Smooth muscle cell (in vitro differentiated cells): ENCODE measurements around the gene HOXB9. TPM values are rescaled to one million over a fixed set of nuclear protein-coding genes. Genes with fewer than 3 reads are reported as not detected.

ENCODE experiments used
- DNase-seq: peaks from one replicate; lab custom pipeline; 2025; ENCODE audit not compliant: unreplicated experiment; lab: John Stamatoyannopoulos, UW
- H2AFZ ChIP-seq: fragments of 200-600 bp; sonication (generic); 2 replicates; pipeline ENCODE4 v1.6.0; 2016; ENCODE audit warnings: antibody characterized with exemption, low read depth, mild to moderate bottlenecking
- H3F3A ChIP-seq: fragments of 200-600 bp; sonication (generic); 2 replicates; pipeline ENCODE4 v1.6.0; 2017; ENCODE audit warnings: antibody characterized with exemption, low read depth
- H3K27ac ChIP-seq: fragments of 200-600 bp; sonication (generic); 2 replicates; pipeline ENCODE4 v1.5.1; 2016; ENCODE audit warnings: low read depth, mild to moderate bottlenecking
- H3K27me3 ChIP-seq: fragments of 200-600 bp; sonication (generic); 2 replicates; pipeline ENCODE4 v1.6.1; 2016; ENCODE audit warnings: low read depth, mild to moderate bottlenecking
- H3K36me3 ChIP-seq: fragments of 200-600 bp; sonication (generic); 2 replicates; pipeline ENCODE4 v1.5.1; 2016; ENCODE audit warnings: low read depth
- H3K4me1 ChIP-seq: fragments of 200-600 bp; sonication (generic); 2 replicates; pipeline ENCODE4 v1.5.1; 2016; ENCODE audit warnings: low read depth
- H3K4me2 ChIP-seq: fragments of 200-600 bp; sonication (generic); 2 replicates; pipeline ENCODE4 v1.6.0; 2016; ENCODE audit warnings: mild to moderate bottlenecking
- H3K4me3 ChIP-seq: fragments of 200-600 bp; sonication (generic); 2 replicates; pipeline ENCODE4 v1.5.1; 2016; ENCODE audit warnings: mild to moderate bottlenecking
- H3K79me2 ChIP-seq: fragments of 200-600 bp; sonication (generic); 2 replicates; pipeline ENCODE4 v1.6.0; 2016; ENCODE audit warnings: low read depth, mild to moderate bottlenecking
- H3K9ac ChIP-seq: fragments of 200-600 bp; sonication (generic); 2 replicates; pipeline ENCODE4 v1.6.0; 2016; ENCODE audit warnings: low read depth
- H3K9me3 ChIP-seq: fragments of 200-600 bp; sonication (generic); replicated peaks from 2 replicates; pipeline ENCODE4 v1.5.1; 2016; ENCODE audit warnings: low read depth
- H4K20me1 ChIP-seq: fragments of 200-600 bp; sonication (generic); 2 replicates; pipeline ENCODE4 v1.6.0; 2016; ENCODE audit warnings: low read depth
- WGBS: methylation state at CpG from one replicate; pipeline ENCODE4 v1.1.7; 2016; ENCODE audit warnings: low lambda C conversion rate; 5-methylcytosine and 5-hydroxymethylcytosine counted together
- polyA plus RNA-seq: library from polyadenylated mRNA; unstranded; fragments of >200 nt; fragmentation: Nextera tagmentation; extraction: Ambion mirVana; gene quantifications from 2 replicates; pipeline ENCODE4 v1.2.1, GENCODE V29; 2016
- total RNA-seq: library from RNA; depleted of rRNA; stranded (reverse); fragments of >200 nt; gene quantifications from 2 replicates; pipeline ENCODE4 v1.2.3, GENCODE V29; 2014
- TF ChIP-seq, protein P1 (sequence below): fragments of 200-600 bp; sonication (generic); IDR thresholded peaks from 2 replicates; pipeline ENCODE4 v1.5.1; 2017; ENCODE audit warnings: borderline replicate concordance, mild to moderate bottlenecking, antibody characterized with exemption; ENCODE audit not compliant: insufficient read depth, poor library complexity, severe bottlenecking

HOXB9 gene
- total and polyA plus RNA-seq, 2 experiments from 2014 or later = 13.8 to 24.3 TPM

- Histone ChIP-seq H3K27me3 (no peaks in the 10 kb centered on the region), H4K20me1 (peaks cover 2% of the 10 kb centered on the region), H3K4me1 (peaks cover 7% of the 10 kb centered on the region), H3F3A (peaks cover 5% of the 10 kb centered on the region), H3K36me3 (no peaks in the 10 kb centered on the region), H2AFZ (no peak overlapping the region), H3K9ac (no peak overlapping the region), H3K4me2 (peak overlapping the region; percentile 98), H3K27ac (peak overlapping the region; percentile 79), H3K9me3 (no peaks in the 10 kb centered on the region), H3K79me2 (peaks cover 71% of the 10 kb centered on the region), H3K4me3 (peak overlapping the region; percentile 69)
- TF ChIP-seq, protein P1, sequence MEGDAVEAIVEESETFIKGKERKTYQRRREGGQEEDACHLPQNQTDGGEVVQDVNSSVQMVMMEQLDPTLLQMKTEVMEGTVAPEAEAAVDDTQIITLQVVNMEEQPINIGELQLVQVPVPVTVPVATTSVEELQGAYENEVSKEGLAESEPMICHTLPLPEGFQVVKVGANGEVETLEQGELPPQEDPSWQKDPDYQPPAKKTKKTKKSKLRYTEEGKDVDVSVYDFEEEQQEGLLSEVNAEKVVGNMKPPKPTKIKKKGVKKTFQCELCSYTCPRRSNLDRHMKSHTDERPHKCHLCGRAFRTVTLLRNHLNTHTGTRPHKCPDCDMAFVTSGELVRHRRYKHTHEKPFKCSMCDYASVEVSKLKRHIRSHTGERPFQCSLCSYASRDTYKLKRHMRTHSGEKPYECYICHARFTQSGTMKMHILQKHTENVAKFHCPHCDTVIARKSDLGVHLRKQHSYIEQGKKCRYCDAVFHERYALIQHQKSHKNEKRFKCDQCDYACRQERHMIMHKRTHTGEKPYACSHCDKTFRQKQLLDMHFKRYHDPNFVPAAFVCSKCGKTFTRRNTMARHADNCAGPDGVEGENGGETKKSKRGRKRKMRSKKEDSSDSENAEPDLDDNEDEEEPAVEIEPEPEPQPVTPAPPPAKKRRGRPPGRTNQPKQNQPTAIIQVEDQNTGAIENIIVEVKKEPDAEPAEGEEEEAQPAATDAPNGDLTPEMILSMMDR = no peak
- 84% methylated on average over 1 of the region's 1 CpG for WGBS
- no peak for DNase-seq
Observed at GRCh38 chr17:48608494-48608834, 17.7 kb downstream of the HOXB9 start.

DNA sequence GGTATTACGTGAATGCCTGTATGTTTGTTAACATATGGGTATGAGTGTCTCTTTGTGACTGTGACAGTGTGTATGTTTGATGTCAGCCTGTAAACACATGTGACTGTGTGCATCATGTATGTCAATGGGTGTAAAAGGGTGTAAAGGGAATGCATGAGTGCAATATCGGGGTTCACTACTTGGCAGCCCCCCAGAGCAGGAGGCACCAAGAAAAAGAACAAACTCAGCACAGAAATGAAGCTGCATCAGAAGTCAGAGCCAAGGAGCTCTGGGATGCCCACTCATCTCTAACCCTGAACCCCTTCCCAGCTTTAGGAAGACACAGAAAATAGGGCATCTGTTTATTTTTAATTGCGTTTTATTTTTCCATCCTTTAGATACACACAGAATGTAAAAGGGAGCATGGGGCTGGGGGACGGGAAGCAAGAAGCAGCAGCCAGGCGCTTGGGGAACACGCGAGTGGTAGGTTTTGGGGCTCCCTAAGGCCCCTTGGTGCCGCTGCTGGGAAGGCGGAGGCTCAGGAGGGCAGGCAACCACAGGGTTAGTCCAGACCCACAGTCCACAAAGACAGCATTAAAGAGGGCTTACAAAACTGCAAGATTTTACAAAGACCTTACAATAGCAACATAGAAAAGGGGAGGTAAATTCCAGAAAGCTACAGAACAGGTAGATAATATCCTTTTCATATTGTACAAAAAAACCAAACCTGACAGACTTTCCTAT lies 19.1 kb downstream of the HOXB9 start:
- Histone ChIP-seq H4K20me1 (peaks cover 16% of the 10 kb centered on the region), H3K36me3 (no peaks in the 10 kb centered on the region), H3K27me3 (peaks cover 3% of the 10 kb centered on the region), H3K4me1 (peaks cover 3% of the 10 kb centered on the region), H3K79me2 (peaks cover 73% of the 10 kb centered on the region), H3K4me3 (peak overlapping the region; percentile 22), H3K4me2 (peak overlapping the region; percentile 98), H3F3A (peaks cover 11% of the 10 kb centered on the region), H3K27ac (peak overlapping the region; percentile 54), H2AFZ (no peak overlapping the region), H3K9ac (no peak overlapping the region), H3K9me3 (no peaks in the 10 kb centered on the region)
- 69% methylated on average over 9 of the region's 9 CpGs for WGBS
- no peak for DNase-seq
- TF ChIP-seq, protein P1 = no peak

DNA sequence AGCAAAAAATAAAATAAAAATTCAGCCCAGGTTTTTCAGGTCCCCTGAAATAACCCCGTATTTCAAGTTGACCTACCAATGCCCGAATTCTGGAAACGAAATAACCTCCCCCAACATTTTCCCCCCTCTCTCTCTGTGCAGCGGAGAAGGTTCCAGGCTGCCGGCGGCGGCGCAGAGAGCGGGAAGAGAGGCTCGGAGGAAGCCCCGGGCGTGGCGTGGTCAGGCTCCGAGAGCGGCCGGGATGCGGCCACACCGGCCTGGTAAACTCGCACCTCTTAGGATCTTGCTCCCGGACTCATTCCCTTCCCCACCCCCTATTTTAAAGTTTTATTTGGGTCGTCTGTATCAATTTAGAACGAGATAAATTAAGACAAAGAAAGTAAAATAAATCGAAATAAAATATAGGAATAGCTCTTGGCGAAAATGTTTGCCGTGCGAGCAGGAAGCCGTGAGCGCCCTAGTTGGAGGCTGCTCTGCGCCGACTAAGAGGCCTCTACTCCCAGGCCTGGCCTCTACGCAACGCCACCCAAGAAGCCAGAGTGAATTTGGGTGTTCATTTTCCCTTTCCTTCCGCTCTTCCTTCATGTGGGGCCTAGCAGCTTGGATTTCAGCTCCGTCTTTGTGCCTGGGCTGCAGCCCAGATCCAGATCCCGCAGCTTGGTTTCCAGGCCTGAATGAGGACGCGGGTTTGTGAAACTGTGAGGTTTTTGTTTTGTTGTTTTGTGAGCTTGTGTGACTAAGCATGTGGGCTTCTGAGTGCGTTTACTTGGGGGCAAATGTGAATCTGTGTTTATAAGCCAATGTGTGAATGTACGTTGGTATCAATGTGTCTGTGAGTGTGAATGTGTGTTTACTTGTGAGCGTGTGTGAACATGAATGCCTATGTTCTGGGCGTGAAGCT lies 19.9 kb downstream of the HOXB9 start:
- no peaks in the 10 kb centered on the region for H3K9me3 ChIP-seq
- 30% methylated on average over 41 of the region's 41 CpGs for WGBS
- no peaks in the 10 kb centered on the region for H3K36me3 ChIP-seq
- H3K27ac ChIP-seq = peak overlapping the region; percentile 54
- peak overlapping the region; percentile 32 for H2AFZ ChIP-seq
- peak overlapping the region; percentile 41 for H3K9ac ChIP-seq
- H3K4me1 ChIP-seq = peaks cover 1% of the 10 kb centered on the region
- DNase-seq = no peak
- peaks cover 19% of the 10 kb centered on the region for H3F3A ChIP-seq
- TF ChIP-seq, protein P1 = no peak
- H4K20me1 ChIP-seq = peaks cover 24% of the 10 kb centered on the region
- H3K79me2 ChIP-seq = peaks cover 76% of the 10 kb centered on the region
- peaks cover 7% of the 10 kb centered on the region for H3K27me3 ChIP-seq
- peak overlapping the region; percentile 66 for H3K4me3 ChIP-seq
- peak overlapping the region; percentile 98 for H3K4me2 ChIP-seq
